Measurements from ENCODE around the gene CDC42BPA. TPM values are rescaled to one million over a fixed set of nuclear protein-coding genes. Genes with fewer than 3 reads are reported as not detected.
A peak's percentile ranks its signal among the peaks of the same experiment; 100 is the strongest.
"Not testable (repeated sequence)": the region's sequence is repeated elsewhere in the genome, so short reads cannot be mapped to it uniquely, and the experiment has no call there.

The CDC42BPA gene
- total RNA-seq, 2 donors from 2014 or later = 47.8 to 56.4 TPM

DNA sequence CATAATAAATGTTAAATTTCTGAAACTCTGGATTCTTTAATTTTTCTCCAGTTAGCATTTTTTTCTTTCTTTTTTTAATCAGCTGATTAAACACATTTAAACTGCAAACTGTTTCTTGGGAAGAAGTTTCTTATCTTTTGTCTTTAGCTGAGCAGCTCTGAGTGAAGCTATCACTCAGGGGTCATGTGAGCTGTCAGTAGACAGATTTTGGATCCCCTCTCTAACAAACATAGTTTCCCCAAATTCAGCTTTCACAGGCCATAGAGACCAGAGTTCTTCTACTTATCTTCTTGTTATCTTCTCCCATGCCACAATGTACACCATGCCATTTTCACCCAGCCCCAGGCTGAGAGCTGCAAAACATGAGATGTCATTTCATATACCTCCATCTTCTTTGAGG lies 148.9 kb downstream of the CDC42BPA start:
- intact Hi-C loops (cut with DNase I) = no loop called here
- no peak for DNase-seq (ENCODE audit: low spot score)

DNA sequence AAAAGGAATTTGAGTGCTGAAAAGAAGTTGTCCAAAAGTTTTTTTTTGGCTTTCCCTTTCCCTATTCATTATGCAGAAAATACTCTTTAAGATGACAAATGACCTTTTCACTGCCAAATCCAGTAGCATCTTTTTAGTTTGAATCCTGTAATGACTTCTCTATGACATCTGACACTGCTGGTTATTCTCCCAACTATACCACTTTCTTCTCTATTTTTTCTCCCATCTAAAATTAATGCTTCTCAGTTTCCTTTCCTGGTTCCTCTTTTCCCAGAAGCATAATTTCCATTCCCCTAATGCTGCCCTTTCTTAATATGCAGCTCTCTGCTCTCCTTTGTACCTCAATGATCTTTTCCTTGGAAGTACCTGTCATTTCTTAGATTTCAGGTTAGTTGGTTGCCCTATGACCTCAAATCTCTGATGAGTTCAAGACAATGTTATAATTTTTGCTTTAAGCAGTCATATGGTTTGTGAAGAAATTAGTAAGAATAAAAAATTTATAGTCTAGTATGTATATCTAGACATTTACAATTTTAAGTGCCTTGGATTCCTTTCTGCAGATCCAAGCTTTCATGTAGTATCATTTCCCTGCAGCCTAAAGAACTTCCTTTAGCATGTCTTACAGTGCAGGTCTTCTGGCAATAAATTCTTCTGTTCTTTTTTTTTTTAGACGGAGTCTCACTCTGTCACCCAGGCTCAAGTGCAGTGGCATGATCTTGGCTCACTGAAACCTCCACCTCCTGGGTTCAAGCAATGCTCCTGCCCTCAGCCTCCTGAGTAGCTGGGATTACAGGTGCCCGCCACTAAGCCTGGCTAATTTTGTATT lies 150.8 kb downstream of the CDC42BPA start:
- no peak for DNase-seq (ENCODE audit: low spot score)
- intact Hi-C loops (cut with DNase I) = no loop called here

DNA sequence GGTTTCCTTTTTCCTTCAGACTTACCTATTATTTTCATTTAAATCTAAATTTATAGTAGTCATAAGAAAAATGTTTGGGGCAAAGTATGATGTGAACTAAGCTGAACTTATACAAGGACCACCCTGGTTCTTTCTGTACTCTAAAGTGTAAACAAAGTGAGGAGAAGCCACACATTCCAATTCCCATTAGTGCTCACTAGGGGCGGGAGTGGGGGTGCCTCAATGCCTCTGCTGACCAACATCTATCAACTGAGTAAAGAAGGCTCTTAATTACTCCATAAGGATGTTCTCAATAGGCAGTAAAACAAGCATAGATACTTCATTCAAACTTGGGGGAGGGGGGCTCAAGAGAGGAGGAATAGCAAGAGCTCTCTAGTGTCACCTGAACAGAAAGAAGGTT lies 151.7 kb downstream of the CDC42BPA start:
- no peak for DNase-seq (ENCODE audit: low spot score)
- intact Hi-C loops (cut with DNase I) = no loop called here

DNA sequence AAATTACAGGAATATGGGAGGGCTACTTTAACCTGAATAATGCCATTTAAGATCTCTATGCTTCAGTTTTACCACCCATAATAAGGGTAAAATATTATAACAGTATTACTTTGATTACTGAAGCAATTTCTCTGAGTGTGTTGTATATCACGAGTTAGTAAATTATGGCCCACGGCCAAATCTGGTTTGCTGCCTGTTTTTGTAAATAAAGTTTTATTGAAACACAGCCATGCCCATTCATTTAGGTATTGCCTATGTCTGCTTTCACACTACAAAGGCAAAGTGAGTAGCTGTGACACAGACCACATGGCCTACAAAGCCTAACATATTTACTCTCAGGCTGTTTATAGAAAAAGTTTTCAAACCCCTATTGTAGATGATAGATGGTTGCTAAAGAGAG lies 156.8 kb downstream of the CDC42BPA start:
- DNase-seq (ENCODE audit: low spot score) = no peak
- intact Hi-C loops (cut with DNase I) = no loop called here

DNA sequence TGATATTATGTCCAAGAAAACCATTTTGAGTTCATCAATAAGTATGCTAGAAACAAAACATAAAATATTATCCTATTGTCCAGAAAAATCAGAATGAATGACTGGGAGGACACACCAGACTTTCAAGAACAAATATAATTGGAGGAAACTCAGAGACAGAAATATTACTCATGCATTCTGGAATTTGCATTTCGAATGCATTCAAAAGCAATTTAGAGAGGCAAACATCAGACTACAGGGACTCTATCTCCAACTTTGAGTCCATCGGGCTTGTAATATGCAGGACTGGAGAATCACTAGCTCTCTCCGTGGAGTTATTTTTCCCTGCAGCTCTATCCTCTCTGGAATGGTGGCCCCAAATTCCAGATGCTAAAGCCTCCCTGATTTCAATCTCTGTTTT lies 161.8 kb downstream of the CDC42BPA start:
- DNase-seq (ENCODE audit: low spot score) = no peak
- intact Hi-C loops (cut with DNase I) = no loop called here

DNA sequence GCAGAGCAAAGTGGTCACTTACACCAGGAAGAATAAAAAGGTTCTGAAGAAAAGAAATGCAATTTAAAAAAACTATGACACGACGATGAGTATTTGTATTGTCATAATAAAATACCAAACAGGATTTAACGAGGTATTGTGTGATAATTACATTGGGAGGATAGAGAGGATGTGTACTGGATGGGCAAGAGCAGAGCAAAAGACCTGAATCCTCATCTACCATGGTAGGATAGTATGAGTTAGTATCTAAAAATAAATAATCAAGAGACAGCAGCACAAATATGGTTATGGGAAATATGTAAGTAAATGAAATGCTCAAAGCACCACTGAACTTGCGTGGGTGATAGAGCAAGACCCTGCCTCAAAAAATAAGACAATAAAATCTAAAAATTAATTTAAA lies 162.6 kb downstream of the CDC42BPA start:
- DNase-seq (ENCODE audit: low spot score) = no peak
- intact Hi-C loops (cut with DNase I) = no loop called here

DNA sequence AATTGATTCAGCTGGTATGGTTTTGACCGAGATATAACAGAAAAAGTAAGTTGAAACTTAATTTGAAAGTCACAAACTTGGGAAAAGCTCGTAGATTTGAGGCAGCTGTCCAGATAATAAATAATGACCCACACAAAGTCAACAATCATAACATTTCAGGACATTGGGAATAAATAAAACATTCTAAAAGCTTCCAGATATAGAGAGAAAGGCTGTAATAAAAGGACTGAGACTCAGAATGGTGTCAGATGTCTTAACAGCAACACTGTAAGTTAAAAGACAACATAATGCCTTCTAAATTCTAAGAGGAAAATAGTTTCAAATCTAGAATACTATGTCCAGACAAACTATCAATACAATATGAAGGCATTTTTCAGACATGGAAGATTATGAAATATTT lies 163.3 kb downstream of the CDC42BPA start:
- intact Hi-C loops (cut with DNase I) = no loop called here
- DNase-seq (ENCODE audit: low spot score) = no peak

DNA sequence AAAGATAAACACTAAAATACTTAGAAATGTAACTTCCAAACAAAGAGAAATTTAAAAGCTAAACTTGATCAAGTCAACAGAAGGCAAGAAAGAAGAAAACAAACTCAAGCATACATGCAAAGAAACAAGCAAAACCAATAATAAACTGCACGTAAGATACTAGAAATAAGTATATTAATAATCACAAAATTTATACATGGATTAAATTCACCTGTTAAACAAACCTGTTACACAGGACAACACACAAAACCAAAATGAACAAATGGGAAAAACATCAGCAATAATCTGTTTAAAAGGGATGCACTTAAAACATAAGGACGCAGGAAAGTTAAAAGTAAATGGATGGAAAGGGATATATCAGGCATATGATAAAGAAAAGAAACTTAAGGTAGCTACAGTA lies 165.8 kb downstream of the CDC42BPA start:
- no peak for DNase-seq (ENCODE audit: low spot score)
- intact Hi-C loops (cut with DNase I) = no loop called here

DNA sequence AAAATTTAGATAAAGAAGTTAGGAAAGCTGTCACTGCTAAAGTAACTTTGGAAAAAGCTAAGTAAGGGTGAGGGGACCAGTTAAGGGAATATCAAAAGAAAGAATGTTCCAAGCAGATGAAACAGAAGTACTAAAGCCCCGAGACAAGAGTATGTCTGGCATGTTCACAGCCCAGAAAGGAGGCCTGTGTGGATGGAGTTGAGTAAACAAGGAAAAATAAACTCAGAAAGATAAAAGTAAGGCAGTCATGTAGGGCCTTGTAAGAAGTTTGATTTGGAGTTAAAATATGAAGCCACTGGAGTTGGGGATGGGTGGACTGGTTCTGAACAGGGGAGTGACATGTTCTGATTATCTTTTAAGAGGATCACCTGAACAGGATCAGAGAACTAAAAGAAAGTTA lies 177.9 kb downstream of the CDC42BPA start:
- no peak for DNase-seq (ENCODE audit: low spot score)
- intact Hi-C loops (cut with DNase I) = no loop called here

DNA sequence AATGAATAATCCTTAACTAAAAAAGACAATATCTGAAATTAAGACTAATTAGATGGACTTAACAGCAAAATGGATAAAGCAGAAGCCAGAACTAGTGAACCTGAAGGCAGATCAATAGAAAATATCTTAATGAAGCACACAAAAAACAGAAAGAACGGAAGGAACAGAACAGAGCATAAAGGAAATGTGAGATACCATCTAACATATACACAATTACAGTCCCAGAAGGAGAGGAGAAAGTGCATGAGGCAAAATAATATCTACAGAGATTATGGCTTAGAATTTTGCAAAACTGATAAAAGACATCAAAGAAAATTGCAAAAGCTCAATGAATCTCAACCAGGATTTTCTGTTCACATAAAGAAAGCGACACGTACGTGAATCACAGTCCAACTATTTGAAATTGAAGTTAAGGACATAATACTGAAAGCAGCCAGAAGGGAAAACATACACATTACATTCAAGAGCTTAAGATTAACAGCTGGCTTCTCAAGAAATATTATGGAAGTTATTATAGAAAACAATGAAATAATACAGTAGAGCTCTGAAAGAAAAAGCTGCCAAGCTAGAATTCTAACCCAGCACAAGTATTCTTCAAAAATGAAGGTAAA lies 182.0 kb downstream of the CDC42BPA start:
- intact Hi-C loops (cut with DNase I) = no loop called here

DNA sequence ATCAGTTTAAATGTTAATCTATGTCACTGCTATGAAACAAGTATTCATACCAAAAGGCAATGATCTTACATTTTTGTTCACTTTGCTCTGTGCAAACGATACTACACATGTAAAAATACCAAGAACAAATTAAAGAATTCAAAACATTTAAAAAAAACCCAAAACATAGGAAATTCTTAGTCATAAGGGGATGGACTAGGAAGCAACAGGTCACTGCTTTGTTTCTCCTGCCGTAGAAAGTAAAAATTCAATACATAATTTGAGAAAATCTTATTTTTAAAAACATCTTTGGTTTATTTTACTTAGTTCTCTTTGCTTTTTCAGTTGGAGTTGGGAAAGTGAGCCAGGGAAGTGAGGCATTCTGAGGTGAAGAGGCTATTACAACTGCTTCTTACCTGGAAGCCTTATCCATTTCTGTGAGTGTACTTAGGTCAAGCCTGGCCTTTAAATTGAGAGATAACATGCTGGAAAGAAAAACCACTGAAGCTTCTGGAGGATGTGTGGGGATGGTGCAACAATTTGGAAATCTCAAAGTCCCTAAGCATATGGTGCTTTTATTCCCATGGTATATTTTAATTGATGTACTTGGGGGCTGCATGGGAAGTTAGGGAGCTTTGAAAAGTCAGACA lies 183.5 kb downstream of the CDC42BPA start:
- intact Hi-C loops (cut with DNase I) = no loop called here
- DNase-seq (ENCODE audit: low spot score) = no peak

More for the DNA sequence above, 182.0 kb downstream of the CDC42BPA start:
- no peak for DNase-seq (ENCODE audit: low spot score)

DNA sequence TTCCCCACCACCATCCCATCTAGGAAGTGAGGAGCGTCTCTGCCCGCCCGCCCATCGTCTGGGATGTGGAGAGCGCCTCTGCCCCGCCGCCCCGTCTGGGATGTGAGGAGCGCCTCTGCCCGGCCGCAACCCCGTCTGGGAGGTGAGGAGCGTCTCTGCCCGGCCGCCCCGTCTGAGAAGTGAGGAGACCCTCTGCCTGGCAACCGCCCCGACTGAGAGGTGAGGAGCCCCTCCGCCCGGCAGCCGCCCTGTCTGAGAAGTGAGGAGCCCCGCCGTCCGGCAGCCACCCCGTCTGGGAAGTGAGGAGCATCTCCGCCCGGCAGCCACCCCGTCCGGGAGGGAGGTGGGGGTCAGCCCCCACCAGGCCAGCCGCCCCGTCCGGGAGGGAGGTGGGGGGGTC lies 185.6 kb downstream of the CDC42BPA start:
- intact Hi-C loops (cut with DNase I) = not testable (repeated sequence)
- peak; percentile 65 for DNase-seq (ENCODE audit: low spot score)

DNA sequence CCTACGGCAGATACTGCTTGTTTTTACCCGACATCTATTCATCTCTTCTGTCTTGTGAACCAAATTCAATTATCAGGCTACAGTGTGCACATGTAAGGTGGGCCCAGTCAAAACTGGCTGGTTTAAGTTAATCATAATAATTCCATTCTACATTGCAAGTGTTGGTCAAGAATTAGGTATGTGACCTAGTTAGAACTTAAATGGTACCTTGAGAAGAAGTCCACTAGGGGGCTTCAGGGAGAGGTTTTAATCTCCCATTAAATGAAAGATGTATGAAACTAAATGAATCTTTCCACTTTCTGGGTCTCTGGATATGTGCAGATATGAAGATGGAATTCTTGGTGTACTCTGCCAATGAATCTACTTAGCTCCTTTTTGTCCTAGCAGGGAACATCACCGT lies 187.1 kb downstream of the CDC42BPA start:
- intact Hi-C loops (cut with DNase I) = no loop called here
- DNase-seq (ENCODE audit: low spot score) = no peak

DNA sequence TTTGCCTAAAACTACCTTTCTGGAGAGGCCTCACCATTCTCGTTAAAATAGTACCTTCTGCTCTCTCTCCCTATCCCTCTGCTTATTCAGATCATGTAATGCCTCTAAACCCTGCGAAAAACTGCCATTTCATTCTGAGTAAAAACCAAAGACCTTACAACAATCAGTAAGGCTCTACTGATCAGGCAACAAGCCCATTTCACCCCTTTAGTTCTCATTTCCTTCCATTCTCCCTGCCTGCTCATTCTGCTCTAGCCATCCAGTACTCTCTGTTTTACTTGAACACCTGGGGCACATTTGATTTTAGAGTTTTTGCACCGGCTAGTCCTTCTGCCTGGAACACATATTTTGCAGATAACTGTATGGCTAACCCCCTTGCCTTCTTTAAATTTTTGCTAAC lies 190.4 kb downstream of the CDC42BPA start:
- DNase-seq (ENCODE audit: low spot score) = no peak
- intact Hi-C loops (cut with DNase I) = no loop called here

DNA sequence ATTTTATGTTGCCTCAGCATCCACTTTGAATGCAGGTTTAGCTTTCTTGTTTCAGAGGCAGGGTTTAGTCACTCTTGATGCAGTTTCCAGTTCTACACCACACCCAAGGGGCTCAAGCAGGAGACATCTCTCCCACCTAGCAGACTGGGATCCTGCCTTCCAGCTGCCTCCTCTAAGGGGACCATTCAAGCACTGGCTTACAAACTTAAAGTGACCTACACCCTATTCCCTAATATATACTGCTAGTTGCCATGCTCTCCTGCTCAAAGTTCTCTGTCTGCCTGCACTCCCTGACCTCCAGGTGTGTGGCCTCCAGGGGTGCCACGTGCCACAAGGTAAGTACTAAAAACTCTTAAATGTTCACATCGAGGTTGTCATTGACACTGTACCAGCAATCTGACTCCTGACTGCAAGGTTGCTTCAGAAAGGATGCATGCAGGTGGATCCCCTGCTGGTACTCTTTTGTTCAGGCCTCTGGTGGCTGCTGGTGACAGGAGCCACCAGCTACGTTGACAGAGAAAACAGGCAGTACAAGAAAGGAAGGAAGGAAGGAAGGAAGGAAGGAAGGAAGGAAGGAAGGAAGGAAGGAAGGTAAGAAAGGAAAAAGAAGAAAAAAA lies 192.3 kb downstream of the CDC42BPA start:
- intact Hi-C loops (cut with DNase I) = no loop called here
- no peak for DNase-seq (ENCODE audit: low spot score)

DNA sequence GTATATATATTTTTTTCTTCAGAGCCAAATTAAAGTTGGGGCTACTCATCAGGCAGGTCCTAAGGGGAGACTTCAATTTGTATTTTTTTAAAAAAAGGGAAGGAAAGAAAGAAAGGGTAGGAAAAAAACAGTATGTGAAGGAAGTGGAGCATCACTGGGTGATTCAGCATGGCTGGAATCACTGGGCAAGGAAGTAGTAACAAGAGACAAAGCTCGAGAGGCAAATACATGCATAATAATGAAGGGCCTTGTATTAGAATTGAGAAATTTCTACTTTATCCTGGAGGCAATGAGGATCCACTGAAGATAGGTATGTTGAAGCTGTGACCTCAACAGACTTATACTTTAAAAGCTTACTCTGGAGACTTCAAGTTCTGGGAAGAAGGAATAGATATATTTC lies 193.8 kb downstream of the CDC42BPA start:
- DNase-seq (ENCODE audit: low spot score) = no peak
- intact Hi-C loops (cut with DNase I) = no loop called here

DNA sequence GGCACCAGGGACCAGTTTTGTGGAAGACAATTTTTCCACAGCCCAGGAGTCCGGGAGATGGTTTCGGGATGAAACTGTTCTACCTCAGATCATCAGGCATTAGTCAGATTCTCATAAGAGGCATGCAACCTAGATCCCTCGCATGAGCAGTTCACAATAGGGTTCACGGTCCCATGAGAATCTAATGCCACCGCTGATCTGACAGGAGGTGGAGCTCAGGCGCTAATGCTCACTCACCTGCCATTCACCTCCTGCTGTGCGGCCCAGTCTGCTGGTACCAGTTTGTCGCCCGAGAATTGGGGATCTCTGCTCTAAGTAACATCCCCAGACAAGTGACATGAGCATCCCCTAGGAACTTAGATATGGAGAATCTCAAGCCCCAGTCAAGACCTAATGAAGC lies 197.5 kb downstream of the CDC42BPA start:
- intact Hi-C loops (cut with DNase I) = no loop called here

DNA sequence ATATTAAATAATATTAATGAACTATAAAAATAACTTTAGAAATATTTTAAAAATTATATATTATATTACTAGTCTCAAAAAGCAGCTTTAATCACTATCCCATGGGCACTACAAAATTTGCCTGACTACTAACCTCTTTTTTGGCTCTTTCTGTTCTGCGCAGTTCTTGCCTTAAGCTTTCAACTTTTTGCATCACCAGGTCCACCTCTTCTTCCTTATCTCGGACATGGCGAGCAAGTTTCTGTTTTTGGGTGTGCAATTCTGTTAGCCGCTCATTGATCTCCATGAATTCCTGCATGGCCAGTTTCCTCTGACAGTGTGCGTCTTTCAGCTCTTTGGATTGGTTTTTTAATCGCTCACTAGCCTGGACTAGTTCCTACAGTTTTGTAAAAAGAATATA lies 205.8 kb downstream of the CDC42BPA start:
- intact Hi-C loops (cut with DNase I) = no loop called here
- no peak for DNase-seq (ENCODE audit: low spot score)

More for the DNA sequence above, 197.5 kb downstream of the CDC42BPA start:
- DNase-seq (ENCODE audit: low spot score) = no peak

DNA sequence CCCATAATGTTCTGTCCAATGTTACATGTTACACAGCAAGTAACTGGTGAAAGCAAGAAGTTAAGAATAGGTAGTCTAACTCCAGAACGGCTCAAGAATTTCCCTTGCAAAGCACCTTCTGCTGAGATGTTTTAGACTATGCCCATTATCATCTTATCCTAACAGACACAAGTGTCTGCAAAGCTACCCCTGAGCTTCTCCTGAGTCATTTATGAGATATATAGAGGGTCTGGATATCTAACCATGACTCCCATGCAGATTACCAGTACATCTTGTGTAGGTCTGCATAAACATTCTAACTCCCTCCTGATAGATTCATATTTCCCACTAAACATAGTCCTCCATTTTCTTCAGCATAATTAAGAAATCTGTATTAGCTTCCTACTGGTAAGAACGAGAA lies 206.5 kb downstream of the CDC42BPA start:
- DNase-seq (ENCODE audit: low spot score) = no peak
- intact Hi-C loops (cut with DNase I) = no loop called here

DNA sequence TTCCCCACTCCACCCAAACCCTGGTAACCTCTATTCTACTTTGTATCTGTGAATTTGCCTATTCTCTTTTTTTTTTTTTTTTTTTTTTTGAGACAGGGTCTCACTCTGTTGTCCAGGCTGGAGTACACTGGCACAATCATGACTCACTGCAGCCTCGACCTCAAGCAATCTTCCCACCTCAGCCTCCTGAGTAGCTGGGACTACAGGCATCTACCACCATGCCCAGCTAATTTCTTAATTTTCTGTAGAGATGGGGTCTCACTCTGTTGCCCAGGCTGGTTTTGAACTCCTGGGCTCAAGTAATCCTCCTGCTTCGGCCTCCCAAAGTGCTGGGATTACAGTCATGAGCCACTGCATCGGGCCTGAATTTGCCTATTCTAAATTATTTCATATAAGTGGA lies 213.0 kb downstream of the CDC42BPA start:
- intact Hi-C loops (cut with DNase I); DNase-seq (ENCODE audit: low spot score): not testable (repeated sequence)
